Loucy (cell line): ENCODE data around the gene PPM1B.

Experiments
- EZH2phosphoT487 ChIP-seq: fragments of 200-600 bp; IDR thresholded peaks from 2 replicates; pipeline ENCODE4 v1.6.1; 2018; ENCODE audit warnings: antibody characterized with exemption, mild to moderate bottlenecking, moderate library complexity, borderline replicate concordance
- TF ChIP-seq, protein P1 (sequence below): fragments of 200-600 bp; sonication (generic); conservative IDR thresholded peaks from 2 replicates; pipeline ENCODE4 v1.5.1; 2014; ENCODE audit warnings: mild to moderate bottlenecking, antibody characterized with exemption, low read length

DNA sequence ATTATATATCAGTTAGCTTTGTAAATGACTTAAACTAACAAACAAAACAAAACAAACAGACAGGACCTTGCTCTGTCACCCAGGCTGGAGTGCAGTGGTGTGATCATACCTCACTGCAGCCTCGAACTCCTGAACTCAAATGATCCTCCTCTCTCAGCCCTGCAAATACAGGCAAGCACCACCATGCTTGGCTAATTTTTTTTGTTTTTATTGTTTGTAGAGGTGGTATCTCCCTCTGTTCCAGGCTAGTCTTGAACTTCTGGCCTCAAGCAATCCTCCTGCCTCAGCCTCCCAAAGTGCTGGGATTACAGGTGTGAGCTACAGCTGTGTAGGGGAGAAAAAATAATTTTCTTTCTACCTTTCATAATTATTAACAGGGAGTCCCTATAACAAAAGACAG is 33.8 kb upstream of the PPM1B start:
- TF ChIP-seq, protein P1, sequence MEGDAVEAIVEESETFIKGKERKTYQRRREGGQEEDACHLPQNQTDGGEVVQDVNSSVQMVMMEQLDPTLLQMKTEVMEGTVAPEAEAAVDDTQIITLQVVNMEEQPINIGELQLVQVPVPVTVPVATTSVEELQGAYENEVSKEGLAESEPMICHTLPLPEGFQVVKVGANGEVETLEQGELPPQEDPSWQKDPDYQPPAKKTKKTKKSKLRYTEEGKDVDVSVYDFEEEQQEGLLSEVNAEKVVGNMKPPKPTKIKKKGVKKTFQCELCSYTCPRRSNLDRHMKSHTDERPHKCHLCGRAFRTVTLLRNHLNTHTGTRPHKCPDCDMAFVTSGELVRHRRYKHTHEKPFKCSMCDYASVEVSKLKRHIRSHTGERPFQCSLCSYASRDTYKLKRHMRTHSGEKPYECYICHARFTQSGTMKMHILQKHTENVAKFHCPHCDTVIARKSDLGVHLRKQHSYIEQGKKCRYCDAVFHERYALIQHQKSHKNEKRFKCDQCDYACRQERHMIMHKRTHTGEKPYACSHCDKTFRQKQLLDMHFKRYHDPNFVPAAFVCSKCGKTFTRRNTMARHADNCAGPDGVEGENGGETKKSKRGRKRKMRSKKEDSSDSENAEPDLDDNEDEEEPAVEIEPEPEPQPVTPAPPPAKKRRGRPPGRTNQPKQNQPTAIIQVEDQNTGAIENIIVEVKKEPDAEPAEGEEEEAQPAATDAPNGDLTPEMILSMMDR, result no peak
- TF ChIP-seq EZH2phosphoT487, result no peak
